K562 (cell line): Measurements from ENCODE around the gene IL15RA. TPM values are rescaled to one million over a fixed set of nuclear protein-coding genes. Genes with fewer than 3 reads are reported as not detected.

Experiments used
- CCAR2 ChIP-seq: fragments of 200-400 bp; formaldehyde crosslinking; IDR thresholded peaks from 2 replicates; pipeline ENCODE4 v1.6.1; 2017; ENCODE audit warnings: mild to moderate bottlenecking, low read depth, low read length
- CREM ChIP-seq: IDR thresholded peaks from 2 replicates; pipeline ENCODE4 v1.6.1; 2014; ENCODE audit warnings: antibody characterized with exemption, low read depth
- EP400 ChIP-seq: fragments of 450-650 bp; IDR thresholded peaks from 2 replicates; pipeline ENCODE4 v1.6.1; 2017; ENCODE audit warnings: antibody characterized with exemption, mild to moderate bottlenecking, moderate library complexity
- GATAD2A ChIP-seq: fragments of 450-650 bp; IDR thresholded peaks from 2 replicates; pipeline ENCODE4 v1.6.1; 2017
- HMGN3 ChIP-seq: IDR thresholded peaks from 2 replicates; pipeline ENCODE4 v1.6.1; 2011; ENCODE audit warnings: borderline replicate concordance, low read depth, mild to moderate bottlenecking, mixed read lengths, low read length; ENCODE audit not compliant: insufficient read length; ENCODE audit errors: extremely low read depth
- KLF1 ChIP-seq: fragments of 450-650 bp; IDR thresholded peaks from 2 replicates; pipeline ENCODE4 v1.6.1; 2016; ENCODE audit warnings: missing genetic modification characterization, missing compliant biosample characterization
- MIER1 ChIP-seq: fragments of 450-650 bp; IDR thresholded peaks from 2 replicates; pipeline ENCODE4 v1.6.1; 2016; ENCODE audit warnings: antibody characterized with exemption, mild to moderate bottlenecking, low read depth
- MTF1 ChIP-seq: fragments of 250-450 bp; sonication (Bioruptor Pico); IDR thresholded peaks from 2 replicates; pipeline ENCODE4 v1.9.0; 2021; ENCODE audit warnings: moderate library complexity, mild to moderate bottlenecking, inconsistent platforms, borderline replicate concordance
- MXI1 ChIP-seq: IDR thresholded peaks from 2 replicates; pipeline ENCODE4 v1.6.1; 2011; ENCODE audit warnings: low read depth, mild to moderate bottlenecking, improper control_type of control experiment, low read length
- MYNN ChIP-seq, 2 experiments: sonication (generic); formaldehyde crosslinking in 1 of 2; IDR thresholded peaks; 2 replicates each; pipeline versions ENCODE4 v1.5.0 to v1.6.1; 2016 to 2020; ENCODE audit warnings: antibody characterized with exemption in 1 of 2, missing genetic modification reagents in 1 of 2
- NCOA1 ChIP-seq: fragments of 450-650 bp; IDR thresholded peaks from 2 replicates; pipeline ENCODE4 v1.6.1; 2016; ENCODE audit warnings: low read depth
- NCOA2 ChIP-seq, 2 experiments: fragments of 450-650 bp; IDR thresholded peaks; 2 replicates each; pipeline ENCODE4 v1.6.1; 2018; ENCODE audit warnings: mild to moderate bottlenecking in 2 of 2, moderate library complexity in 1 of 2; ENCODE audit not compliant: partially characterized antibody in 2 of 2
- NR2C1 ChIP-seq, 2 experiments: fragments of 450-650 bp; IDR thresholded peaks; 2 replicates each; pipeline ENCODE4 v1.6.1; 2017; ENCODE audit warnings: mild to moderate bottlenecking in 2 of 2, antibody characterized with exemption in 1 of 2, inconsistent platforms in 1 of 2, missing compliant biosample characterization in 1 of 2, missing genetic modification characterization in 1 of 2
- SNRNP70 ChIP-seq: fragments of 200-400 bp; formaldehyde crosslinking; optimal IDR thresholded peaks from 2 replicates; pipeline ENCODE3; 2017; ENCODE audit warnings: low read depth, low read length
- SRSF7 ChIP-seq: fragments of 200-400 bp; formaldehyde crosslinking; optimal IDR thresholded peaks from 2 replicates; pipeline ENCODE3; 2017; ENCODE audit warnings: mild to moderate bottlenecking, low read depth, low read length
- TAF1 ChIP-seq: IDR thresholded peaks from 2 replicates; pipeline ENCODE4 v1.6.1; 2011; ENCODE audit warnings: mild to moderate bottlenecking, low read length, moderate library complexity; ENCODE audit not compliant: insufficient read depth, control insufficient read depth, severe bottlenecking; ENCODE audit errors: extremely low read depth
- TRIM28 ChIP-seq: fragments of 450-650 bp; IDR thresholded peaks from 2 replicates; pipeline ENCODE4 v1.6.1; 2017
- ZBED1 ChIP-seq: IDR thresholded peaks from 2 replicates; pipeline ENCODE4 v1.6.1; 2014
- ZBTB7A ChIP-seq: IDR thresholded peaks from 2 replicates; pipeline ENCODE4 v1.6.1; 2011; ENCODE audit warnings: low read depth, mild to moderate bottlenecking, low read length, moderate library complexity, borderline replicate concordance; ENCODE audit not compliant: control insufficient read depth
- ZC3H11A ChIP-seq: IDR thresholded peaks from 2 replicates; pipeline ENCODE4 v1.6.1; 2012; ENCODE audit warnings: low read depth, low read length, improper control_type of control experiment
- ZNF263 ChIP-seq: sonication (generic); formaldehyde crosslinking; IDR thresholded peaks from 2 replicates; pipeline ENCODE4 v1.8.0; 2022; ENCODE audit warnings: mild to moderate bottlenecking, missing genetic modification reagents, borderline replicate concordance
- polyA plus RNA-seq, 8 experiments: library from polyadenylated mRNA; depleted of rRNA in 4 of 8; stranded (reverse) in 5 of 8; unstranded in 3 of 8; fragments of >200 nt; fragmentation: Nextera tagmentation in 2 of 8; fragmentation: Illumina TruSeq in 1 of 8; extraction: Ambion mirVana in 2 of 8; extraction: Trizol in 1 of 8; gene quantifications; 2 replicates each; pipeline versions ENCODE4 v1.2.1 to v1.2.3, GENCODE V29; 2011 to 2014; ENCODE audit warnings: inconsistent platforms in 1 of 8, missing spikeins in 1 of 8
- total RNA-seq, 7 experiments: library from RNA; depleted of rRNA in 6 of 7; stranded (reverse); fragments of >200 nt in 6 of 7; fragmentation: Illumina TruSeq in 2 of 7; extraction: Trizol in 2 of 7; gene quantifications; 2 replicates each; pipeline versions ENCODE4 v1.2.1 to v1.2.3, GENCODE V29; 2011 to 2021; ENCODE audit warnings: low replicate concordance in 1 of 7
- TF ChIP-seq, protein P1 (sequence below): fragments of 450-650 bp; IDR thresholded peaks from 2 replicates; pipeline ENCODE4 v1.6.1; 2016
- TF ChIP-seq, protein P2 (sequence below): fragments of 250-450 bp; sonication (Bioruptor Pico); IDR thresholded peaks from 2 replicates; pipeline ENCODE4 v1.5.0; 2022; ENCODE audit warnings: mild to moderate bottlenecking
- TF ChIP-seq, protein P3 (sequence below): fragments of 250-450 bp; sonication (Bioruptor Pico); IDR thresholded peaks from 2 replicates; pipeline ENCODE4 v1.8.0; 2022; ENCODE audit warnings: moderate library complexity, mild to moderate bottlenecking, inconsistent platforms

The IL15RA gene
- total and polyA plus RNA-seq, 9 of the 15 experiments (the other 6 are each of a cell fraction or from before 2014, with no cell fraction given): 1.2 to 11.7 (median 8.0) TPM

DNA sequence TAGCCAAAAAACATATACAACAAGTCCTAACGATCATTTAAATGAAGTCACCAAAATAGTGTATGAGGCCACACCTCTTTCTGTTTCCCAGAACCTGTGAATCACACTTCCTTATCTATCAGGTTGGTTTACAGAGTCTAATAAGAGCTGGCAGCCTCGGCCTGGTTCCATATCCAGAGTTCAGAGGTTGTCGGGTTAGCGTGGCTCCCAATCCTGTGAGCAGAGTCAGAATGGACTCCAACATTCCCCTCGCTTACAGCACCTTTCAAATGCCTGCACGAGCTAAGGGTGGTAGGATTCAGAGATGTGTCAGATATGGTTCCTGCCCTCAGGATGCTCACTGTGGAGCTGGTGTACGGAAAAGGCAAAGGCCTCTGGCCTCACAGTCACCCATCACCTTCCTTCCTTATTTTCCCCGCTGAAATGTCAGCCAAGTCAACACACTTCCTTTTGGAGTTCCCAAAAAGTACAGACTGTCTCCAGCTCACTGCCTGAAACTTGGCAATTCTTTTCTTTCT lies 6.0 kb downstream of the IL15RA start (continued):
- no peak for TF ChIP-seq ZC3H11A
- TF ChIP-seq ZNF263 (CRISPR knock-in tag): no peak
- TF ChIP-seq NCOA1: peak; percentile 19; the same call in 1 of the 2 replicates
- no peak for TF ChIP-seq SRSF7
- no peak for TF ChIP-seq SNRNP70
- TF ChIP-seq CCAR2: no peak
- no peak for TF ChIP-seq MTF1 (CRISPR knock-in tag)
- TF ChIP-seq ZBED1: no peak
- TF ChIP-seq CREM: 0 out of 2 replicates have a peak, but pooled peaks have one; percentile 10
- no peak for TF ChIP-seq TAF1
- no peak for TF ChIP-seq HMGN3
- no peak for TF ChIP-seq GATAD2A
- no peak for TF ChIP-seq KLF1
- TF ChIP-seq, protein P1, sequence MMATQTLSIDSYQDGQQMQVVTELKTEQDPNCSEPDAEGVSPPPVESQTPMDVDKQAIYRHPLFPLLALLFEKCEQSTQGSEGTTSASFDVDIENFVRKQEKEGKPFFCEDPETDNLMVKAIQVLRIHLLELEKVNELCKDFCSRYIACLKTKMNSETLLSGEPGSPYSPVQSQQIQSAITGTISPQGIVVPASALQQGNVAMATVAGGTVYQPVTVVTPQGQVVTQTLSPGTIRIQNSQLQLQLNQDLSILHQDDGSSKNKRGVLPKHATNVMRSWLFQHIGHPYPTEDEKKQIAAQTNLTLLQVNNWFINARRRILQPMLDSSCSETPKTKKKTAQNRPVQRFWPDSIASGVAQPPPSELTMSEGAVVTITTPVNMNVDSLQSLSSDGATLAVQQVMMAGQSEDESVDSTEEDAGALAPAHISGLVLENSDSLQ: 0 out of 2 replicates have a peak, but pooled peaks have one; percentile 30
- TF ChIP-seq, protein P2, sequence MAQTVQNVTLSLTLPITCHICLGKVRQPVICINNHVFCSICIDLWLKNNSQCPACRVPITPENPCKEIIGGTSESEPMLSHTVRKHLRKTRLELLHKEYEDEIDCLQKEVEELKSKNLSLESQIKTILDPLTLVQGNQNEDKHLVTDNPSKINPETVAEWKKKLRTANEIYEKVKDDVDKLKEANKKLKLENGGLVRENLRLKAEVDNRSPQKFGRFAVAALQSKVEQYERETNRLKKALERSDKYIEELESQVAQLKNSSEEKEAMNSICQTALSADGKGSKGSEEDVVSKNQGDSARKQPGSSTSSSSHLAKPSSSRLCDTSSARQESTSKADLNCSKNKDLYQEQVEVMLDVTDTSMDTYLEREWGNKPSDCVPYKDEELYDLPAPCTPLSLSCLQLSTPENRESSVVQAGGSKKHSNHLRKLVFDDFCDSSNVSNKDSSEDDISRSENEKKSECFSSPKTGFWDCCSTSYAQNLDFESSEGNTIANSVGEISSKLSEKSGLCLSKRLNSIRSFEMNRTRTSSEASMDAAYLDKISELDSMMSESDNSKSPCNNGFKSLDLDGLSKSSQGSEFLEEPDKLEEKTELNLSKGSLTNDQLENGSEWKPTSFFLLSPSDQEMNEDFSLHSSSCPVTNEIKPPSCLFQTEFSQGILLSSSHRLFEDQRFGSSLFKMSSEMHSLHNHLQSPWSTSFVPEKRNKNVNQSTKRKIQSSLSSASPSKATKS (CRISPR knock-in tag): no peak
- TF ChIP-seq MYNN (IDR thresholded peaks at IDR 0.05): 0 out of 2 replicates have a peak, but pooled peaks have one; percentile 11
- no peak for TF ChIP-seq MYNN (CRISPR knock-in tag; IDR thresholded peaks at IDR 0.05)
- TF ChIP-seq NR2C1 (IDR thresholded peaks at IDR 0.05): peak; percentile 84
- TF ChIP-seq NR2C1 (tag; IDR thresholded peaks at IDR 0.05): peak; percentile 88
- TF ChIP-seq MIER1: no peak
- peak; percentile 27 for TF ChIP-seq EP400
- no peak for TF ChIP-seq NCOA2 (IDR thresholded peaks at IDR 0.05; ENCODE audit: partially characterized antibody in 2 of 2)
- TF ChIP-seq, protein P3, sequence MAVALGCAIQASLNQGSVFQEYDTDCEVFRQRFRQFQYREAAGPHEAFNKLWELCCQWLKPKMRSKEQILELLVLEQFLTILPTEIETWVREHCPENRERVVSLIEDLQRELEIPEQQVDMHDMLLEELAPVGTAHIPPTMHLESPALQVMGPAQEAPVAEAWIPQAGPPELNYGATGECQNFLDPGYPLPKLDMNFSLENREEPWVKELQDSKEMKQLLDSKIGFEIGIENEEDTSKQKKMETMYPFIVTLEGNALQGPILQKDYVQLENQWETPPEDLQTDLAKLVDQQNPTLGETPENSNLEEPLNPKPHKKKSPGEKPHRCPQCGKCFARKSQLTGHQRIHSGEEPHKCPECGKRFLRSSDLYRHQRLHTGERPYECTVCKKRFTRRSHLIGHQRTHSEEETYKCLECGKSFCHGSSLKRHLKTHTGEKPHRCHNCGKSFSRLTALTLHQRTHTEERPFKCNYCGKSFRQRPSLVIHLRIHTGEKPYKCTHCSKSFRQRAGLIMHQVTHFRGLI (CRISPR knock-in tag): no peak
- no peak for TF ChIP-seq MXI1
- peak; percentile 92 for TF ChIP-seq TRIM28
- no peak for TF ChIP-seq ZBTB7A
